GM19395 (cell line): ENCODE measurements around the gene SIRT6.
"Not testable (repeated sequence)": the region's sequence is repeated elsewhere in the genome, so short reads cannot be mapped to it uniquely, and the experiment has no call there.

Source experiments
- ATAC-seq: cut with Tn5 transposase; IDR thresholded peaks from one replicate; pipeline ENCODE4 v1.9.1; 2021; ENCODE audit warnings: mild to moderate bottlenecking, moderate library complexity; ENCODE audit not compliant: unreplicated experiment

The SIRT6 gene

GRCh38 chr19:4175669-4175931, 6.8 kb downstream of the SIRT6 start:
- no peak for ATAC-seq

DNA sequence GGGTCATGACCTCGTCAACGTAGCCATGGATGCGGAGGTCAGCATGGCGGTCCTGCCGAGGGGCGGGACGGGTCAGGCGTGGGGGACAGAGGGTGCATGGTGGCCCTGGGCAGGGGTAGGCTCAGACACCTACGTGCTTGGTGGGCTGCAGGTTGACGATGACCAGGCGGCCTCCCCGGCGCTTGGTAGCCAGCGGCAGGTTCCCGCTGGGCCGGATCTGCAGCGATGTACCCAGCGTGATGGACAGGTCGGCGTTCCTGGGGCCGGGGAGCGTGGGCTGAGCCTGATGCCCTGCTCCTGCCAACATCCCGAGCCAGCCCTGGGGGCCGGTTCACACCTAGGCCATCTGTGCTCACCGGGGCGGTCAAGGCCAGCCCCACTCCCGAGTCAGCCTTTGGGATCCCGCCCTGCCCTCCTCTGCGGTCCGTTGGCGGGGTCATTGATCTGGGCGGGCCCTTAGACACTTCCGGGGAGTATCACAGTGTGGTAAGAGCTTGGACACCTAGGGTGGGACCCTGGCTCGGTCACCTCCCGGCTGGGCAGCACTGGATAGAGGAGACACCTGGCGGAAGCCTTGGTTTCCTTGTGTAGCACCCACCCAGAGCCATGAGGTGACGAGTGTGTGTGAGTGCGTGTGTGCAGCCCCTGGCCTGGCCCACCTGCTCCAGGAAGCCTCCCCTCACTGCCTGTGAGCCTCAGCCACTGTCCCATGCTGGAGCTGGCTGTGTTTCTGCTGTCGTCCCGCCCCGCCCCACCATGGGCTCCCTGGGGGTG, 7.3 kb downstream of the SIRT6 start:
- no peak for ATAC-seq

GRCh38 chr19:4174213-4174894, 8.0 kb downstream of the SIRT6 start:
- ATAC-seq: no peak

- no peak for ATAC-seq
These were observed 8.7 kb downstream of the SIRT6 start for GRCh38 chr19:4173479-4174212.

GRCh38 chr19:4172861-4173473, 9.4 kb downstream of the SIRT6 start:
- ATAC-seq: no peak

- no peak for ATAC-seq
These were observed 10.7 kb downstream of the SIRT6 start for GRCh38 chr19:4171676-4172075.

GRCh38 chr19:4164262-4164661, 18.1 kb downstream of the SIRT6 start:
- ATAC-seq: no peak

- no peak for ATAC-seq
These were observed 20.8 kb downstream of the SIRT6 start for GRCh38 chr19:4161415-4162077.

- not testable (repeated sequence) for ATAC-seq
These were observed 24.4 kb downstream of the SIRT6 start for GRCh38 chr19:4157971-4158370.

DNA sequence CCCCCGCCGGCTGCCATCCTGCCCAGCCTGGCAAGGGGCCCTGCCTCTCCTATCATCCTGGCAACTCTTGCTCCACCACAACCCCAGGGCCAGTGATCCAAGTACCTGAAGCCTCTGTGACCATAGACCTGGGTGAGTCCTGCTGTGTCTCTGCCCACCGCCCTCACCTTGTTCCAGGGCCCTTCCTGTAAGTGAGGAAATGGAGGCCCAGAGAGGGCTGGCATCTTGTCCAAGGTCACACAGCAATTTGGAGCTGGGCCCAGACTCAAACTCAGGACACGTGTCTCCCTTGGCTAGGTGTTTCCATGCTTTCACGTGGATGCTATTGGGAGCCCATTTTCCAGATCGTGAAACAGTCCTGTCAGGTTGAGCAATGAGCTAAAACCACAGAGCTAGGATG, 25.2 kb downstream of the SIRT6 start:
- no peak for ATAC-seq

GRCh38 chr19:4154571-4155312, 27.6 kb downstream of the SIRT6 start:
- ATAC-seq: no peak

DNA sequence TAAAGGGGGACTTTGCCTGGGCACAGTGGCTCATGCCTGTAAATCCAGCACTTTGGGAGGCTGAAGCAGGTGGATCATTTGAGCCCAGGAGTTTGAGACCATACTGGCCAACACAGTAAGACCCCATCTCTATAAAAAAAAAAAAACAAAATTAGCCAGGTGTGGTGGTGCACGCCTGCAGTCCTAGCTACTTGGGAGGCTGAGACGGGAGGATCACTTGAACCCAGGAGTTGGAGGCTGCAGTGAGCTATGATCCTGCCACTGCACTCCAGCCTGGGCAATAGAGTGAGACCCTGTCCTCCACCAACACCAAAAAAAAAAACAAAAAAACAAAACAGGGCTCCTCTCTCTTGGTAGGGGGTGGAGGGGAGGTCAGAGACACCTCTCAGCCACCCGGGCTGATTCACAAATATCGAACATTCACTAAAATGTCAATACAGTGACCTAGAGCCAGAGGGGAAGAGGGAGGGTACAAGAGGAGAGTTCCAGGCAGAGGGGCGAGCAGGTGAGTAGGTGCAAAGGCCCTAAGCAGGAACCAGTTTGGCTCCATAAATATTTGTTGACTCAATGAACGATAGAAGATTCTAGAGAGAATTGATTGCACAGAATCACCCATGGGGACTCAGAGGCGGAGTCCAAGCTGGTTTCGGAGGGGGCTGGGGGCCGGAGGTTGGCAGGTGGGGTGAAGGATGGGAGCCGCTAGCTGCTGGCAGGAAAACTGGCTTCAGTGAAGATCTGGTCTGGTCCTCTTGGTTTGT, 29.9 kb downstream of the SIRT6 start:
- ATAC-seq: no peak

GRCh38 chr19:4151623-4152022, 30.7 kb downstream of the SIRT6 start:
- no peak for ATAC-seq

- ATAC-seq: no peak
These were observed 32.7 kb downstream of the SIRT6 start for GRCh38 chr19:4149518-4150288.

DNA sequence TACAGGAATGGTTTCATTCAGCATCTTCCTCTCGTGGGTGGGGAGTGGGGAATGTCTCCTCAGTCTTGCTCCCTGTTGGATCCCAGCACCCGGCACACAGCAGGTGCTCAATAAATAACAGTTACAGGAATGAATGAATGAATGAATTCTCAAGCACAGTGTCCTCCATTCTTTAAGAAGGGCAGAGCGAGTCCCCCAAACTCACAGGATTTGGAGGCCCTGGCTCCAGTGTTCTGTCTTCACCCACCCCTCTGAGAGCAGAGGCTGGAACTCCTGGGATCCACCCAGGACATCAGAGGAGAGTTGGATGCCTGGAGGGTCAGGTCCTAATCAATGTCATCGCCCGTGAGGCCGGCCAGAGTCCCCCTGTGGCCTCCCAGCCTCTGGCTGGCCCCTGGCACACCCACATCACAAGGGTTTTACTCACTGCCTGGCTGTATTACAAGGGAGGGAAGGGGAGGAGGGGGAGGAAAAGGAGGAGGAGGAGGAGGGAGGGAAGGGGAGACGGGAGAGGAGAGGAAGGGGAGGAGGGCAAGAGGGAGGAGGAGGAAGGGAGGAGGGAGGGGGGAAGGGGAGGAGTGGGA, 37.6 kb downstream of the SIRT6 start:
- no peak for ATAC-seq

GRCh38 chr19:4142916-4143315, 39.4 kb downstream of the SIRT6 start:
- ATAC-seq: not testable (repeated sequence)

DNA sequence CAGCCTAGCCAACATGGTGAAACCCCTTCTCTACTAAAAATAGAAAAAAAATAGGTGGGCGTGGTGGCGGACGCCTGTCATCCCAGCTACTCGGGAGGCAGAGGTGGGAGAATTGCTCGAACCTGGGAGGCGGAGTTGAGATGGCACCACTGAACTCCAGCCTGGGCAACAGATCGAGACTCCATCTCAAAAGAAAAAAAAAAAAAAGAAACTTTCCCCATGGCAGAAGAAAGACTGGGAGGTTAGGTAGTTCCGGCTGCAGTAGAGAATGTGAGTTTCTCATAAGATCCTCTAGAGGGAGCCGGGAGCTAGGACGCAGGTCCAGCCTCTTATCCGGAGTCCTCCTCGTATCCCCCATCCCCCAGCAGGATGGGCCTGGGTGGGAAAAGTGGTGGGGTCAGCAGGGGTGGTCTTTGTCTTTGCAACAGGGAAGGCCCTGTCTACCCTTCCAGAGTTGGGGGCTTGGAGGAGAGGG, 42.1 kb downstream of the SIRT6 start:
- ATAC-seq: no peak

GRCh38 chr19:4139614-4140236, 42.6 kb downstream of the SIRT6 start:
- ATAC-seq: no peak
